ENCODE measurements around the gene OR52D1. TPM values are rescaled to one million over a fixed set of nuclear protein-coding genes. Genes with fewer than 3 reads are reported as not detected.

Gene OR52D1
- polyA plus RNA-seq (ENCODE audit: insufficient read length in 3 of 3): not detected
- long read RNA-seq, donor 1: 0 reads
- long read RNA-seq, donor 2: 0 reads
- long read RNA-seq, donor 3: 0 reads
- long read RNA-seq, donor 4: 0 reads
- long read RNA-seq, donor 5: 0 reads
- long read RNA-seq, donor 6: 0 reads
- long read RNA-seq, donor 7: 0 reads
- long read RNA-seq, donor 8: 0 reads
- long read RNA-seq, donor 9: 0 reads
- long read RNA-seq, donor 10: 0 reads
- long read RNA-seq, donor 11: 0 reads
- long read RNA-seq, donor 12: 0 reads
- long read RNA-seq, donor 13: 0 reads
- long read RNA-seq, donor 14: 0 reads
- long read RNA-seq, donor 15: 0 reads
- long read RNA-seq, donor 16: 0 reads

DNA sequence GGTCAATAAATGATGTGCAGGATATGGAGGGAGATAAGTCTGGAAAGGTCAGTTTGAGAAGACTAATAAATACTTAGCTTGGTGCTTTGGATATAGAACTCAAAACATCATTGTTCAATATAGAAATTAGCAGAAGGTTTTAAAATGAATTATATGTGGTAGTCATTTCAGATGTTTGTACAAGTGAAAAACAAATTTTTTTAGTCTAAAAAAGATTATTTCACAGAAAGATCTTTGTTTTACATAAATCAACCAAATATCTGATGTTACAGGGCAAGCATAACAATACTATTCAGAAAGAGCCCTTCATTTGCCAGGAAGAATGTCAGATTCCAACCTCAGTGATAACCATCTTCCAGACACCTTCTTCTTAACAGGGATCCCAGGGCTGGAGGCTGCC, at the start of gene OR52D1:
OR52D1 (plus strand) TSS at position 301 of the 400 bp plus-strand sequence; CDS start at position 323, 22 bp downstream.
- DNase-seq: no peak

DNA sequence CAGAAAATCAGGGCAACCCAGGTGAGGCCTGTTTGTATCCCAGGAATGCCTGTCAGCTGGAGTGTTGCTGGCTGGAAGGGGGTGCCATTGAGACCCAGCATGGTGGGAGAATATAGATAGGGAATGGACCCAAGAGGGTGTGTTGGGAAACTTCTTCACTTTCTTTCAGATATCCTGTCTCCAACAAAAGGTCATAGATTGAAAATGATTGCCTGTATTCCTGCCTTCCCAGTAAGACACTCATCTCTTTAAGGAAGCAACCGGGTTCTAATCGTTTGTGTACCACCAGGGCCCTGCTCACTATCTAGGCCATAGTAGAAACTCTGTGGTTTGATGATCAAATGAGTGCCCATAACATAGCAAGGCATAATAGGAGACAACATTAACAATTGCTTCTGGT, 47.1 kb upstream of the OR52D1 start, which contains the start of gene OR51I1:
OR51I1 (minus strand) TSS at position 101 of the 400 bp plus-strand sequence; CDS start at position 101, 0 bp downstream.
- DNase-seq: no peak

DNA sequence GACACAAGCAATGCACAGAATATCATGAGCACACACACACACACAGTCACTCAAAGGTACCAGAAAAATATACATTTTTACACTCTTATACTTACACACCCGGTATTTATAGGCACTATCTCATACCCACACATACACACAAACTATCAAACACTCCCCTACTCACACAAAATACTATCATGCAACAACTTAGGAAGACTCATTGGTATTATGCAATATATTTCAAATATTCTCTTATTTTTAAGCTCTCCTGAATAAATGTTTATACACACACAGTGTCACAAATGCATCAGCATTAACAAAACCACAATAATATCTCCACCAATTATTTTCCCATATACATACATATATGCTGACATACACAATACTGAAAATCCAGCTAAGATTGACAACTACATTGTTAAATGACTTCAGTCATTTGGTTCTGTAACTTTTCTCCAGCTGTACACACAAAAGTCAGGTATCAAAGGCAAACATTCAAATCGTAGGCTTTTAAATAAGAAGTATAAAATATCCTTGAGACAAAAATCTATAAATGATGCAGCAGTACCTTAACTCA, 44.6 kb upstream of the OR52D1 start:
- no peak for DNase-seq

DNA sequence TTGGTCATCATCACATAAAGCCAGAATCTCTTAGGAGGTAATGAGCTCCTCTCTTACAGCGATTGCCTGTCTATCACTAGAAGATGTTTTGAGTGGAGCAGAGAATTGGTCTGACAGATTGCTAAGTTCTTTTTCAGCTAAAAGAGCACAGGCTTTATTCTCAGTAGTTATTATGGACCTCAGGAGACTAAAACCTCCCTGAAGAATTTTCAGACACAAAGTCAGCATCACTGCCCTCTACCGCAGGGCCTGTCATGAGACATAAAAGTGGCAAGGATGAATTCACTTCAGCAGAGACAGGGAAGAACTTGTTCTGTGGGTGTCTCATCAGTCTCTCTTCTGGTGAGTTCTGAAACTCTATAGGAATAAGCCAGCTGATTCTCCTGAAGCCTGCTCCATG, 39.5 kb upstream of the OR52D1 start, which contains the start of gene OR51I2:
OR51I2 (plus strand) TSS at position 301 of the 400 bp plus-strand sequence. CDS start 4,166 bp downstream, outside the sequence.
- no peak for DNase-seq

DNA sequence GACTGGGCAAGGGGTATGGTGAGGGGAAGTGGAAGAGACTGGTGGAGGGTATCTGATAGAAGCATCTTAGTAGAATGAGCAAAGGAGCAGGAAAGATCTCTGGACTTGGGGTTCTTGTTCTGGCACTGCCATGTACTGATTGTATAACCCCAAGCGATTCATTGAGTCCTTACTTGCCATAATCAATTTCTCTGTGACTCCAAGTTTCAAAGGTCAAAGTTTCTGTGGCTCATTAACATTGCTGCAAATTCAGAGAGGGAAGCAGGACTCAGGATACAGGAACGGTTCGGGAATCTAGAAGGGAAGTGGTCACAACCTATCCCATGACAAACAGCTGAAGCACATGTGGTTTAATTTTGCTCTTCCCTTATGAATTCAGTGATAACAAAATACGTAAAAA, 39.1 kb upstream of the OR52D1 start:
- DNase-seq: no peak

DNA sequence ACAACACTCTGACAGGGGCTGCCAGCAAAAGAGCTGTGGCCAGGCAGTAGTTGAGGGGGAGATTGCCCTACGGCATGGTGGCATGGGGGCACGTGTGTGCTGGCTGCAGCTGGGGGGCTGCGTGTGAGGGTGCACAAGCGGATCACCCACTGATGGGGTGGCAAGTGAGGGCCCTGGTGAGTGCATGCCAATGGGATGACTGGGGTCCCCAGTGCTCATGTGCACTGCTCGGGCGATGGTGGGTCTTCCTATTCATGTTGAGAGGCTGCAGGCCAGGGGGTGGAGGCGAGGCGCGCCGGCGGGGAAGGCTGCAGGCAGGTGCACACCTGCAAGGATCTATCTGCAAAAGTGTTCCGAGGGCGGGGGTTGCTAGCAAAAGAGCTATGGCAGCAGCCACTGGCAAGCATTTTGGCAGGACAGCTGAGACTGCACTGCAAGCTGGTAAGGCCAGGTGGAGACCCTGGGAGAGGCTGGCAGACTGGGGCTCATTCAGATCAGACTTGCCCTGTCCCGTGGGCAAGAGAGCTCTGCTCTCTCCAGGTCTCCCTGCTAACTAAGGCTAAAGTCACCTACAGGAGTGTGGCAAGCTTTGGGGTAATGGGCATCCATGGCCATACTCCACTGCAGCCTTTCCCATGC, 27.4 kb upstream of the OR52D1 start:
- no peak for DNase-seq

DNA sequence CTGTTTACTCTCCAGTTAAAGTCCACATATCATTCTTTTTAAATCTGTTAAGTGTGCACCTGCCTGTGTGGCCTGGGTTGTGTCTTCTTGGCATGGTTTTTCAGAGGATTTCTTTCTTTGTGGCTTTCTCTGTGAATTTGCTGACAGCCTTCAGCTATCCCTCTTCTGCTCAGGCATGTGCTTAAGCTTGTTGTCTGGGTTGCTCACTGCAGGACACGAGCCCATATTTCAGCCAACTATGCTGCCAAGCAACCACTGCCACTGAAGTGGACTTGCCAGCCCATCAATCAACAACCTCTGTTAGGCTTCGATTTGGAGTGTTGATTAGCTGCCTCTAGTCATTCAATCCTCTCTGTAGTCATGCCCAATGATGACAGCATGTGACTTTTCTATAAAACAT, 21.0 kb upstream of the OR52D1 start:
- DNase-seq: no peak

DNA sequence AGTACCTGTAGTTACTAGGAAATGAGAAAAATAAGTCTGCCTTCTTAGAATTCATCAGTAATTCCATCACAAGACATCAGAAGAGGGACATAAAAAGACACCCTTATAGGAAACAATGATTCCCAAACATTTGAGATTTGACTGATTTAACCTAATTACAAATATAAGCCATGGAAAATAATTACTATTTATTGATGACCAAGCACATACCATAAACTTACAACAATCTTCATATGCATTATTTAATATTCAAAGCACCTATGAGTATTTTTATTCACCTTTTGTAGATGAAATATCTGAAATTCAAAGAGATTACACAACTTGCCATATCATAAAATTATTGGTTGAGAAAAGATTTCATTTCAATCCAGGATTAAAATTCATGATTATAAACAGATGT, 14.6 kb upstream of the OR52D1 start:
- no peak for DNase-seq

DNA sequence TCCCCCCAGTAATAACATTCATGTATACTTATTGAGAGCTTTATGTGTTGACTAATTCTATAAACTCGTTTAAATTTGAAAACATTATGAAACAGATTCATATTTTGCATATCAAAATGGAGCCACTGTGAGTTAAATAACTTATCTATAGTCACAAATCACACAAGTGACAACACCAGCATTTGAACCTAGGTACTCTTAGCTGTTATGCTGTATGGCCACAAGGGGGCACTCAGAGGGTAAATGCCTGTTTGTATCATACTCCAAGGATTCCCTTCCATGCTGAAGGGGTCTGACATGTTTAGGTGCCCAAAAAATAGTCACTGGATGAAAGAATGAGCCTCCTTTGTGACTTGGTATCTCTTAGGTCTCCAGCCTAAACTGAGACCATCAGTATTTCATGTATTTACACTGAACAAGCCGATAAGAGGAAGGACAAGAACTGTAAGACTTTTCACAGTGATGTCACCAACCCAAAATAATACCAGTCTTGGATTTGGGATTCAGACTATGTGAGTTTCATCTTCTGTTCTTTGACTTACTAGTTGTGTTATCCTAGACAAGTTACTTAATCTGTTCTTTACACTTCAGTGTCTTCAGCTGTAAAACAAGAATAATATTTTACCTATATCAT, 12.2 kb upstream of the OR52D1 start:
- DNase-seq: peak; percentile 8

DNA sequence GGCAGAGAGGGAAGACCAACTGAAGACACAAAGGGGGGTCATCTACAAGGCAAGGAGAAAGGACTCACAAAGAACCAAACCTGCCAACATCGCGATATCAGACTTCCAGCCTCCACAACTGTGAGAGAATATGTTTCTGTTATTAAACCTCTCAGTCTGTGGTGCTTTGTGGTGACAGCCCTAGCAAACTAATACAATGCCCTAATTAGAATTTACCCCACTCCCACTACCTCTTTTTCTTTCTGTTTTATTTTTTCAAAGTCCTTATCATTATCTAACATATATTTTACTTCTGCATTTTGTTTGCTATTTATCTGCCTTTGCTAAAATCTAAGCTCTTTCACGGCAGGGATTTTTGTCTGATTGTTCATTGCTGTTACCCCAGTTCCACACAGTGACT, 2.5 kb upstream of the OR52D1 start:
- no peak for DNase-seq

DNA sequence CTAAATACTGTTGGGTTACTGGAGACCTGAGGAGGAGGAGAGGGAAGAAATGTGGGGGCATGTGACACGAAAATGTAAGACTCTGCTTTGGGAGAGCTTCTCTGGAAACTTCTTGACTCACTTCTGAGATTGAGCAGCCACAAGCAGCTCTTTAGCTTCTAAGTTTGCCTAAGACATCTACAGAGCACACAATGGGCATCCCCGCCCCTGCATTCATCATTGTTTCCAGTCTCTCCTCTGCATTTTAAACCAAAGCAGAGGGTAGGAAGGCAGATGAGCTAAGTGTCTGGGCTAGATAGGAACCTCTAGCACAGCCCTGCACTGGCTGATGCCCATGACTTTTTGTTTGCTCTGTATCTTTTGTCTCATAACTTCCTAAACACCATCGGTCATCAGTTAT, 2.1 kb upstream of the OR52D1 start:
- no peak for DNase-seq

DNA sequence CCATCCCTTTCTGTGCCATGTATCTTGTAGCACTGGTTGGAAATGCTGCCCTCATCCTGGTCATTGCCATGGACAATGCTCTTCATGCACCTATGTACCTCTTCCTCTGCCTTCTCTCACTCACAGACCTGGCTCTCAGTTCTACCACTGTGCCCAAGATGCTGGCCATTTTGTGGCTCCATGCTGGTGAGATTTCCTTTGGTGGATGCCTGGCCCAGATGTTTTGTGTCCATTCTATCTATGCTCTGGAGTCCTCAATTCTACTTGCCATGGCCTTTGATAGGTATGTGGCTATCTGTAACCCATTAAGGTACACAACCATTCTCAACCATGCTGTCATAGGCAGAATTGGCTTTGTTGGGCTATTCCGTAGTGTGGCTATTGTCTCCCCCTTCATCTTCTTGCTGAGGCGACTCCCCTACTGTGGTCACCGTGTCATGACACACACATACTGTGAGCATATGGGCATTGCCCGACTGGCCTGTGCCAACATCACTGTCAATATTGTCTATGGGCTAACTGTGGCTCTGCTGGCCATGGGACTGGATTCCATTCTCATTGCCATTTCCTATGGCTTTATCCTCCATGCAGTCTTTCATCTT, 414 bp downstream of the OR52D1 start:
- no peak for DNase-seq

DNA sequence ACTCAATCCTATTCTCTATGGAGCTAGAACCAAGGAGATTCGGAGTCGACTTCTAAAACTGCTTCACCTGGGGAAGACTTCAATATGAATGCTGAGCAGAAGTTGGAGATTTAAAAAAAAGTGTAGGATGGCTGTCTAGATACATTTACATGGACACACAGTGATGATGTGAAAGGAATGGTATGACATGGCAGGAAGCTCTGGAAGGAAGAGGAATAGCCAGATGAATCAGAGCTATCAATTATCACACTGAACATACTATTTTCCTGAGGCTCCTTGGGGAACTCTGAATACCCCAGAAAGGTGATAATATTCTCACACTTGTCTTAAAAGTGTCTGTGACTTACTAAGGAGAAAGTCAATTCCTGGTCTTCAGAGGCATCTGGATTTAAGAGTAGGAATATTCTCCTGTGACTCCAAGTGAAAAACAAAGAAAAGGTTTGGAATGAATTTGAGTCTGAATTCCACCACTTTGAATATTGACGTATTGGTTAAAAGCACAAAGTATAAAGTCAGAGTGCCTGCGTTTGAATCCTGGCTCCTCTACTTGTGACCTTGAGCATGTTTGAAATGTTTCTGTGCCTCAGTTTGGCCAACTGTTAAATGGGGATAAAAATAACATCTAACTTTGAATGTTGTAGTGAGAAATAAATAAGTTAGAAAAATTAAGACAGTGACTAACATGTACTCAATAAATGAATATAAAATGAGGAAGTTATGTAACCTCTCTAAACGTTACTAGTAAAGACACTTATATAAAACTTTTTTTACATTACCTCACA, 1.3 kb downstream of the OR52D1 start:
- DNase-seq: no peak

DNA sequence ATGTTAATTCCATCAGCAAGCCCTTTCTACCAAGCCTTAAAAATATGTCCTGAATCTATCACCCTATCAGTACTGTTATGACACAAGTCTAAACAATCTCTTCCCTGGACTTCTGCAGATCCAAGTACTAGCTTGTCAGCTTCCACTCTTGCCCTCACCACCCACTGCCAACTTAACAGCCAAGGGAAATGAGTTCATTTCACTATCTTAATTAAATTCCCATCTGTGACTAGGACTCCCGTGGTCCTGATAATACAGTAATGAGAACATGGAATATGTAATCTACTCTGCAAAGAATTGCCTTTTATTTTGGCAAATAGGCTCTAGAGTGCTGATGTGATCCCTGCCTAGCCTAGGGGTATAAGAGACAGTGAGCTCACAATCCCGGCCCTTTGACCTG, 11.2 kb downstream of the OR52D1 start:
- DNase-seq: no peak

DNA sequence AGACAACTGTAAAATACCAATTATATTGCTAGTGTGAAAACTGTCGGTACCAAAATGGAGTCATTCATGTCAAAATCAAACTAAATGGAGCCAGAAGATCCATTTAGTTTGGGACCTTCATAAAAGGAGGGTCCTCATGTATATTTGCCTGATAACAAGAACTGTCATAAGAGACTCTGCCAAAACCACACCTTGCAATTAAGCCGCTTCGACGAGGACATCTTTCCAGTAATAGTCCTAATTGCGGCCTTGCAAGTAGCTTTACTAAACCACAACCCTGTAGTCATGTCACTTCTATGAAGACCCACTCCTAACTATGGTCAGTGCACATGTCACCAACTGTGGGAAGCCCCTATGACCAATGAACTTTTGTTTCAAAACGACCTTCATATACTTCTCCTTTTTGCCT, 11.9 kb downstream of the OR52D1 start:
- DNase-seq: no peak

DNA sequence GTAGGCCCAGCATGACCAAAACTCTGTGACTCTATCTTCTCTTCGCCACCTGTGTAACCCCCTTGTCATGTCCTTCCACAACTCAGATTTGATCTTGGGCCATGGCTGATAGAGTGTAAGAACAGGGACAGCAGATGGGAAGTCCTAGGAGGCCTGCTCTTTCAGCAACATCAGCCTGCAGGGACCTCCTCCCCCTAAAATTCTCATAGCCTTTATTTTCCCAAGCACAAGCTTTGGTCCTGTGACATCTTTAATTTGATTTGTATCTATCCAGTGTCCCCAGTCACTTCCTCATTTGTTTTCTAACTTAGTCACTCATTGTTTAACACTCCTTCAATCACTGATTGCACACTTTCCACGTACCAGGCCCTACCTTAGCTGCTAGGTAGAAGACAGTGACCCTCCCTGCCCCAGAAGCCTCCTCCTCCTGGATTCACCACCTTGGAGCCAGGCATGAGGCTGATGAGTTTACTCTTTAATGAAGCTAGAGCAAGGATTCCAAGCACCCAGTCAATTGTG, 16.0 kb downstream of the OR52D1 start:
- DNase-seq: peak; percentile 1

DNA sequence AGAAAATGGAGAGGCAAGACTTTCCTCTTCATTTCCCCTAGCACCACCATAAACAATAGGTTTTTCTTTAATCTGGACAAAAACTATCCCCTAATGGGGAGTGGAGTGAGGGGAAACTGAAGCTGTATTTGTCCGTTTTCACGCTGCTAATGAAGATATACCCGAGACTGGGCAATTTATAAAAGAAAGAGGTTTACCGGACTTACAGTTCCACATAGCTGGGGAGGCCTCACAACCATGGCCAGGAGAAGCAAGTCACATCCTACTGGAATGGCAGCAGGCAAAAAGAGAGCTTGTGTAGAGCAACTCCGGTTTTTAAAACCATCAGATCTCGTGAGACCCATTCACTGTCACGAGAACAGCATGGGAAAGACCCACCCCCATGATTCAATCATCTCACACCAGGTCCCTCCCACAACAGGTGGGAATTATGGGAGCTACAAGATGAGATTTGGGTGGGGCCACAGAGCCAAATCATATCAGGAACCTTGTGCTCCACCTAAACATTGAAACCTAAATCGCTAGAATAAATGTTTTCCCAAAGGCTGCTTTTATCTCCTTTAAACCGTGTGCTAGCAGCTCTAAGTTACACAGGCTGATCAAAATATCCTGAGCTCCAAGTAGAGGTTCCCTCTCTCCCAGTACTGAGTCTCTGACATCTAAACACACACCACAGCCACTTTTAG, 17.0 kb downstream of the OR52D1 start:
- no peak for DNase-seq

DNA sequence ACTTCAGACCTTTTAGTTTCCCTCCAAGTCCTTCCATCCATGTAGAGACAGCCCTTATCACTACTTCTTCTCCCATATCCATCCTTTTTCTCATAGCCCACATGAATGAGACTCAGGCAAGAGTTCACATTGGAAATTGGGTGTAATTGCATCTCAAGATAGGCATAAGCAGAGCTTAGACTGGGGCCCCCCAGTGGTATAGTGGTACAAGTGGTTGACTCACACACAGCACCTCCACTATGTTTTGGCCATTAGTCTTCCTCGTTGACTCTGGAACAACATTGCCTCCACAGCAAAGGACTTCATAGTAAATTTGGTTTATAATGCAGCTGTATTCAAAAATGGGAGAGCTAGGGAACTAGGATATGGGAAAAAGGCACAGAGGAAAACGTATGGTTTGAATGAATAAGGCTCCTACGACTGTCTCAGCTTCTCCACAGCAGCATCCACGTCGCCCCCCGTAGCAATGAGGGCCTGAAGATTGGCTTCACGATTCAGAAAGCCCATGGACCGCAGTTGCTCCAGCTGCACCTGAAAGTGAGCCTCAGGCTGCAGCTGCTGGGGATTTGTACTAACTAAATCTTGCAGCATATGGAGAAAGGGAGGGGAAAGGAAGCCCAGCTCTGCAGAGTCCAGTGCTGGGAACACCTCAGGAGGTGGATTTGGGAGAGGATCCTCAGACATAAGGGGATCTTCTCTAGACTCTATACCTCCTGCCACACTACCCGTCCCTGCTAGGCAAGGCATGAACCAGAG, 18.9 kb downstream of the OR52D1 start:
- no peak for DNase-seq

DNA sequence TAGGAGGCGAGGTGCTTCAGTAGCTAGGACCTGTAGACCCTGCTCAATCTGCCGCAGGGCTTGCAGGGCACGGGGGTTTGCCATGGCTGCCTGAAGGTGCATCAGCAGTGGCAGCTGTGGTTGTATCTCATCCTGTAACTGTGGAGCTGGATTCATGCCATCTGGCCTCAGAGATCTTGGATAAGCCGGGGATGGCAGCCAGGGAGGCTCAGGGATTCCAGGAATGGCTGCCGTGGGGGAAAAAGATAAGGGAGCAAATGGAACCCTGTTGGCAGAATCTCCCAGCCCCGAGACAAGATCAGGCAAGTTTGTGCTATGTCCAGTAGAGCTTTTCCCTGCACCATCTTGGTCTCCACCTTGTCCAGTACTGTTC, 19.4 kb downstream of the OR52D1 start:
- no peak for DNase-seq

DNA sequence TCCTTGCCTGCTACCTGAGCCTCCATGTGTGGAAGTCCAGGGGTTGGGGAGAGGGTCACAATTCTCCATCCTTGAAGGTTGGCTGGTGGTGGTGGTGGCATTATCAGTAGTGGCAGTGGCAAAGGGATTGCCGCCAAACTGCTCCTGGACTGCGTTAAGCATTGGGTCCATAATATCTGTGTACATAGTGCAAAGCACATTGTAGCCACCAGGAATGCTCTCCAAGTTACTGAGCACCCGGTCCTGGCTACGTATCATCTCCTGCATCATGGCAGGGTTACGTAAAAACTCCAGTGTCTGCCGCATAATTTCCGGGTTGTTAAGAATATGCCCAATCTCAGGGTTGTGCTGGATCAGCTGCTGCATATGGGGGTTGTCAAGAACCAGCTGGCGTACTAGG, 20.1 kb downstream of the OR52D1 start:
- DNase-seq: no peak
